ENCODE data around the gene HSPB9. TPM values are rescaled to one million over a fixed set of nuclear protein-coding genes. Genes with fewer than 3 reads are reported as not detected.
"Not testable (repeated sequence)": the region's sequence is repeated elsewhere in the genome, so short reads cannot be mapped to it uniquely, and the experiment has no call there.

The HSPB9 gene
- total RNA-seq, 1 donor from 2014 or later = 0.12 TPM

- ATAC-seq (peak; percentile 82), DNase-seq (peak; percentile 78)
- intact Hi-C loops (cut with micrococcal nuclease) = no loop called here
Observed at GRCh38 chr17:42135664-42136653, 13.4 kb downstream of the HSPB9 start.

GRCh38 chr17:42136654-42137051 is 14.0 kb downstream of the HSPB9 start:
- intact Hi-C loops (cut with micrococcal nuclease) = no loop called here
- no peak for DNase-seq
- ATAC-seq = no peak

GRCh38 chr17:42138749-42139492 is 16.3 kb downstream of the HSPB9 start:
- no peak for DNase-seq
- ATAC-seq = peak; percentile 14
- intact Hi-C loops (cut with micrococcal nuclease) = no loop called here

GRCh38 chr17:42140690-42141089 is 18.1 kb downstream of the HSPB9 start:
- DNase-seq; ATAC-seq; intact Hi-C loops (cut with micrococcal nuclease): not testable (repeated sequence)

- ATAC-seq (peak; percentile 27), DNase-seq (no peak)
- intact Hi-C loops (cut with micrococcal nuclease) = no loop called here
Observed at GRCh38 chr17:42141382-42141781, 18.8 kb downstream of the HSPB9 start.

- peak; percentile 81 for ATAC-seq
- intact Hi-C loops (cut with micrococcal nuclease) = no loop called here
- no peak for DNase-seq
Observed at GRCh38 chr17:42142371-42142896, 19.8 kb downstream of the HSPB9 start.

GRCh38 chr17:42143138-42143537 is 20.5 kb downstream of the HSPB9 start:
- DNase-seq; ATAC-seq; intact Hi-C loops (cut with micrococcal nuclease): not testable (repeated sequence)

GRCh38 chr17:42146911-42147607 is 24.5 kb downstream of the HSPB9 start:
- ATAC-seq (no peak), DNase-seq (no peak)
- intact Hi-C loops (cut with micrococcal nuclease) = no loop called here

- ATAC-seq (no peak), DNase-seq (no peak)
- intact Hi-C loops (cut with micrococcal nuclease) = no loop called here
Observed at GRCh38 chr17:42153919-42154742, 31.5 kb downstream of the HSPB9 start.

- no peak for ATAC-seq
- no peak for DNase-seq
- intact Hi-C loops (cut with micrococcal nuclease) = no loop called here
Observed at GRCh38 chr17:42155614-42156045, 33.0 kb downstream of the HSPB9 start.

GRCh38 chr17:42159796-42160530 is 37.4 kb downstream of the HSPB9 start:
- DNase-seq = no peak
- ATAC-seq = no peak
- intact Hi-C loops (cut with micrococcal nuclease) = no loop called here

- intact Hi-C loops (cut with micrococcal nuclease) = no loop called here
- no peak for DNase-seq
- no peak for ATAC-seq
Observed at GRCh38 chr17:42160531-42160910, 37.9 kb downstream of the HSPB9 start.

- DNase-seq (no peak), ATAC-seq (no peak)
- intact Hi-C loops (cut with micrococcal nuclease) = no loop called here
Observed at GRCh38 chr17:42163113-42163512, 40.5 kb downstream of the HSPB9 start.

- ATAC-seq (no peak), DNase-seq (no peak)
- intact Hi-C loops (cut with micrococcal nuclease) = no loop called here
Observed at GRCh38 chr17:42163696-42164407, 41.2 kb downstream of the HSPB9 start.

GRCh38 chr17:42165751-42166150 is 43.1 kb downstream of the HSPB9 start:
- intact Hi-C loops (cut with micrococcal nuclease) = no loop called here
- no peak for DNase-seq
- no peak for ATAC-seq

- ATAC-seq (no peak), DNase-seq (no peak)
- intact Hi-C loops (cut with micrococcal nuclease) = no loop called here
Observed at GRCh38 chr17:42166196-42166763, 43.7 kb downstream of the HSPB9 start.

- ATAC-seq (no peak), DNase-seq (no peak)
- intact Hi-C loops (cut with micrococcal nuclease) = no loop called here
Observed at GRCh38 chr17:42167807-42168206, 45.2 kb downstream of the HSPB9 start.

Data from left ventricle myocardium superior (tissue), 1 donor.